ENCODE data around the gene ZFPM1.

The ZFPM1 gene

GRCh38 chr16:88548131-88548874, 95.2 kb downstream of the ZFPM1 start:
- DNase-seq, result no peak

- DNase-seq, result no peak
Observed at GRCh38 chr16:88548985-88549384, 95.9 kb downstream of the ZFPM1 start.

GRCh38 chr16:88549671-88550245, 96.7 kb downstream of the ZFPM1 start:
- DNase-seq, result no peak

- DNase-seq, result no peak
Observed at GRCh38 chr16:88550246-88550661, 97.2 kb downstream of the ZFPM1 start.

GRCh38 chr16:88552166-88552565, 99.1 kb downstream of the ZFPM1 start:
- no peak for DNase-seq

GRCh38 chr16:88552815-88553214, 99.7 kb downstream of the ZFPM1 start:
- DNase-seq, result no peak

GRCh38 chr16:88553739-88554138, 100.7 kb downstream of the ZFPM1 start:
- no peak for DNase-seq

- DNase-seq, result no peak
Observed at GRCh38 chr16:88554711-88555264, 101.7 kb downstream of the ZFPM1 start.

GRCh38 chr16:88556294-88556988, 103.4 kb downstream of the ZFPM1 start:
- no peak for DNase-seq

- DNase-seq, result peak; percentile 71 to 89
Observed at GRCh38 chr16:88558457-88559442, 105.7 kb downstream of the ZFPM1 start.

GRCh38 chr16:88560714-88561484, 107.8 kb downstream of the ZFPM1 start:
- DNase-seq, result no peak

GRCh38 chr16:88561485-88562359, 108.6 kb downstream of the ZFPM1 start:
- peak; percentile 59 to 72 for DNase-seq

- DNase-seq, result no peak
Observed at GRCh38 chr16:88566158-88566557, 113.1 kb downstream of the ZFPM1 start.

- no peak for DNase-seq
Observed at GRCh38 chr16:88568710-88569613, 115.9 kb downstream of the ZFPM1 start.

- DNase-seq, result no peak
Observed at GRCh38 chr16:88569614-88569984, 116.5 kb downstream of the ZFPM1 start.

- DNase-seq, result peak; percentile 93 to 97
Observed at GRCh38 chr16:88569985-88570690, 117.1 kb downstream of the ZFPM1 start, which contains the start of gene ZC3H18. TSS of gene ZC3H18 (plus strand) at chr16:88570403. CDS start at chr16:88577124, 6,721 bp downstream.

GRCh38 chr16:88570691-88571092, 117.6 kb downstream of the ZFPM1 start:
- no peak for DNase-seq

GRCh38 chr16:88575251-88575650, 122.2 kb downstream of the ZFPM1 start:
- DNase-seq, result no peak

- DNase-seq, result no peak
Observed at GRCh38 chr16:88576307-88576706, 123.2 kb downstream of the ZFPM1 start.

Data from SHP77 (cell line).